Osteoblast (primary cell): ENCODE results near the gene DNAI1. TPM values are rescaled to one million over a fixed set of nuclear protein-coding genes. Genes with fewer than 3 reads are reported as not detected.

Experiments
- DNase-seq: peaks from one replicate; pipeline ENCODE4 v3.0.0; 2011; ENCODE audit warnings: low spot score, mixed read lengths; ENCODE audit not compliant: insufficient read length; ENCODE audit errors: missing footprints
- H2AFZ ChIP-seq: 2 replicates; pipeline ENCODE4 v1.6.0; 2011; ENCODE audit warnings: mild to moderate bottlenecking, low read length
- H3K27ac ChIP-seq: 2 replicates; pipeline ENCODE4 v1.5.1; 2011; ENCODE audit warnings: mild to moderate bottlenecking, low read depth, low read length, moderate library complexity
- H3K27me3 ChIP-seq: 2 replicates; pipeline ENCODE4 v1.6.0; 2012; ENCODE audit warnings: mild to moderate bottlenecking, control low read depth, inconsistent platforms, low read length, moderate library complexity; ENCODE audit not compliant: insufficient read depth
- H3K36me3 ChIP-seq: 2 replicates; pipeline ENCODE4 v1.5.1; 2011; ENCODE audit warnings: mild to moderate bottlenecking, low read length, control low read depth, moderate library complexity; ENCODE audit not compliant: insufficient read depth
- H3K4me1 ChIP-seq: 2 replicates; pipeline ENCODE4 v1.5.1; 2011; ENCODE audit warnings: mild to moderate bottlenecking, low read length, control low read depth, moderate library complexity; ENCODE audit not compliant: insufficient read depth
- H3K4me2 ChIP-seq: 2 replicates; pipeline ENCODE4 v1.6.0; 2011; ENCODE audit warnings: mild to moderate bottlenecking, low read length; ENCODE audit not compliant: insufficient read depth
- H3K4me3 ChIP-seq: fragments of 200-600 bp; sonication (generic); 3 replicates; pipeline ENCODE4 v1.5.1; 2012; ENCODE audit warnings: mild to moderate bottlenecking, low read length, inconsistent platforms; ENCODE audit not compliant: insufficient read depth
- H3K79me2 ChIP-seq: 2 replicates; pipeline ENCODE4 v1.6.0; 2012; ENCODE audit warnings: mild to moderate bottlenecking, low read length, control low read depth, inconsistent platforms; ENCODE audit not compliant: insufficient read depth
- H3K9me3 ChIP-seq: 2 replicates; pipeline ENCODE4 v1.5.1; 2011; ENCODE audit warnings: low read depth, low read length, control low read depth
- H4K20me1 ChIP-seq: 2 replicates; pipeline ENCODE4 v1.6.0; 2012; ENCODE audit warnings: mild to moderate bottlenecking, low read length, control low read depth; ENCODE audit not compliant: insufficient read depth
- CTCF ChIP-seq: IDR thresholded peaks from 2 replicates; pipeline ENCODE4 v1.5.1; 2011; ENCODE audit warnings: mild to moderate bottlenecking, low read depth, low read length, moderate library complexity; ENCODE audit errors: extremely low read depth
- total RNA-seq: library from RNA; depleted of rRNA; stranded (reverse); fragments of >200 nt; gene quantifications from 2 replicates; pipeline ENCODE4 v1.2.3, GENCODE V29; 2012

Gene DNAI1
- total RNA-seq, 1 donor: 47.4 TPM

DNA sequence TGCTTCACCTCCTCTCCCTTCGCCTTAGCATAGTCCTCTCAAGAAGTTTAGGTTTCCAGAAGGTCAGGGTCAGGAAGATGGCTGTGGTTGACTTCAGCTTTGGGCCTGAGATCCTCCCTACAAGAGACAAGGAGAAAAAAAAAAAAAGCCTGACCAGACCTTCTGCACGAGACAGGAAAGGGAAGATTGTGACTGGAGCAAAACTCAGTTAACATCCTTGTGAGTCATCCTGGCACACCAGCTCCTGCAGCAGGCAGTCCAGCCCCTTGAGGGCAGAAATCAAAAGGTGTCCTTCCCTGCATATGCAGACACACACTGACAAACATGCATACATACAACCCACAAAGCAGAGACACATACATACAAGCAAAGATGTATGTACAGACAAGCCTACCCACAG is 82.2 kb downstream of the DNAI1 start:
- Histone ChIP-seq H3K27ac (no peak overlapping the region), H3K4me2 (no peak overlapping the region), H2AFZ (no peak overlapping the region), H3K36me3 (no peaks in the 10 kb centered on the region), H4K20me1 (no peaks in the 10 kb centered on the region), H3K27me3 (peaks cover 21% of the 10 kb centered on the region), H3K4me1 (no peaks in the 10 kb centered on the region), H3K9me3 (no peaks in the 10 kb centered on the region), H3K79me2 (no peaks in the 10 kb centered on the region), H3K4me3 (no peak overlapping the region)
- peak; percentile 94 for DNase-seq
- TF ChIP-seq CTCF: no peak

DNA sequence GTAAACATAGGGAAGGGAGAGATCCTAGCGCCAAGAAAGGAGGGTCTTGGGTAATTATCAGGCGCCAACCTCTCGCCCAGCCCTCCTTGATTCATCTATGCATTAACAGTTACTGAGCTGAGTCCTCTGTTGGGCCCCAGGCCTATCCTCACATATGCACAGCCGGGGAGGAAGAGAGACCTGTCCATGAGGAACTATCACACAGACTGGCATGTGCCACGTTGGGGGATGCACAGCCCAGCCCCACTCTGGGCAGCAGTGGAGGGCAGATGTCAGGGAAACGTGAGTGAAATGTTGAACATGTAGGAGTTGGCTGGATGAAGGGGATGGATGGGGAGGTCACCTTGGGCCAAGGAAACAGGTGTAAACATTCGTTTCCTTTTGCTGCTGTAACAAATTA is 82.9 kb downstream of the DNAI1 start:
- no peaks in the 10 kb centered on the region for H3K79me2 ChIP-seq
- no peak for TF ChIP-seq CTCF
- no peak for DNase-seq

GRCh38 chr9:34544035-34544434 is 85.4 kb downstream of the DNAI1 start:
- Histone ChIP-seq H3K4me1 (no peaks in the 10 kb centered on the region), H3K9me3 (no peaks in the 10 kb centered on the region), H4K20me1 (peaks cover 5% of the 10 kb centered on the region), H3K4me3 (no peak overlapping the region), H3K4me2 (no peak overlapping the region), H3K27me3 (peaks cover 13% of the 10 kb centered on the region), H3K36me3 (no peaks in the 10 kb centered on the region), H3K79me2 (no peaks in the 10 kb centered on the region), H3K27ac (no peak overlapping the region), H2AFZ (no peak overlapping the region)
- TF ChIP-seq CTCF: no peak
- DNase-seq: no peak

More for the DNA sequence above, 82.9 kb downstream of the DNAI1 start:
- Histone ChIP-seq H3K27me3 (peaks cover 19% of the 10 kb centered on the region), H2AFZ (no peak overlapping the region), H3K9me3 (no peaks in the 10 kb centered on the region), H4K20me1 (no peaks in the 10 kb centered on the region), H3K4me2 (no peak overlapping the region), H3K36me3 (no peaks in the 10 kb centered on the region), H3K27ac (no peak overlapping the region), H3K4me3 (no peak overlapping the region), H3K4me1 (no peaks in the 10 kb centered on the region)

- Histone ChIP-seq H3K4me1 (no peaks in the 10 kb centered on the region), H3K27me3 (peaks cover 13% of the 10 kb centered on the region), H2AFZ (no peak overlapping the region), H3K36me3 (no peaks in the 10 kb centered on the region), H3K4me2 (no peak overlapping the region), H4K20me1 (peaks cover 5% of the 10 kb centered on the region), H3K79me2 (no peaks in the 10 kb centered on the region), H3K4me3 (no peak overlapping the region), H3K9me3 (no peaks in the 10 kb centered on the region), H3K27ac (no peak overlapping the region)
- TF ChIP-seq CTCF: no peak
- no peak for DNase-seq
Measured at GRCh38 chr9:34545497-34545896, 86.9 kb downstream of the DNAI1 start.
